Peyer's patch (tissue), 4 donors: Measurements from ENCODE around the gene SIL1. TPM values are rescaled to one million over a fixed set of nuclear protein-coding genes. Genes with fewer than 3 reads are reported as not detected.
"Not testable (repeated sequence)": the region's sequence is repeated elsewhere in the genome, so short reads cannot be mapped to it uniquely, and the experiment has no call there.

Experiments used
- DNase-seq, 3 donors: peaks; one replicate each; pipeline ENCODE4 v3.0.0-alpha.2; 2017 to 2019
- H3K27ac ChIP-seq, 4 donors: fragments of 200-600 bp; sonication (generic); one replicate each; pipeline ENCODE4 v1.5.1; 2016 to 2019
- H3K27me3 ChIP-seq, 2 donors: fragments of 200-600 bp; sonication (generic); one replicate each; pipeline ENCODE4 v1.5.1; 2019
- H3K36me3 ChIP-seq, 3 donors: fragments of 200-600 bp; sonication (generic); one replicate each; pipeline ENCODE4 v1.5.1; 2016 to 2019
- H3K4me1 ChIP-seq, 4 donors: fragments of 200-600 bp; sonication (generic); one replicate each; pipeline ENCODE4 v1.5.1; 2016 to 2019
- H3K4me3 ChIP-seq, 4 donors: fragments of 200-600 bp; sonication (generic); 1 replicate in 3 of 4; 2 replicates in 1 of 4; pipeline ENCODE4 v1.5.1; 2016 to 2019; ENCODE audit warnings: mild to moderate bottlenecking in 1 of 4
- H3K9me3 ChIP-seq, 4 donors: fragments of 200-600 bp; sonication (generic); one replicate each; pipeline ENCODE4 v1.5.1; 2016 to 2019; ENCODE audit warnings: mild to moderate bottlenecking in 1 of 4
- POLR2A ChIP-seq, 2 donors: fragments of 450-650 bp; IDR thresholded peaks; one replicate each; pipeline ENCODE4 v1.5.1; 2017; ENCODE audit warnings: antibody characterized with exemption in 2 of 2, mild to moderate bottlenecking in 2 of 2, moderate library complexity in 2 of 2
- total RNA-seq, 4 donors: library from RNA; depleted of rRNA; stranded (reverse); fragments of >200 nt; gene quantifications; one replicate each; pipeline ENCODE4 v1.1.0, GENCODE V29; 2016
- TF ChIP-seq, protein P1 (sequence below), 6 experiments: fragments of 450-650 bp in 4 of 6; fragments of 200-600 bp in 2 of 6; sonication (generic) in 1 of 6; IDR thresholded peaks; one replicate each; pipeline ENCODE4 v1.5.1; 2017 to 2019; ENCODE audit warnings: antibody characterized with exemption in 6 of 6, mild to moderate bottlenecking in 3 of 6, moderate library complexity in 1 of 6

The SIL1 gene
- total RNA-seq, 4 donors from 2014 or later: 23.6 to 84.2 (median 39.2) TPM

DNA sequence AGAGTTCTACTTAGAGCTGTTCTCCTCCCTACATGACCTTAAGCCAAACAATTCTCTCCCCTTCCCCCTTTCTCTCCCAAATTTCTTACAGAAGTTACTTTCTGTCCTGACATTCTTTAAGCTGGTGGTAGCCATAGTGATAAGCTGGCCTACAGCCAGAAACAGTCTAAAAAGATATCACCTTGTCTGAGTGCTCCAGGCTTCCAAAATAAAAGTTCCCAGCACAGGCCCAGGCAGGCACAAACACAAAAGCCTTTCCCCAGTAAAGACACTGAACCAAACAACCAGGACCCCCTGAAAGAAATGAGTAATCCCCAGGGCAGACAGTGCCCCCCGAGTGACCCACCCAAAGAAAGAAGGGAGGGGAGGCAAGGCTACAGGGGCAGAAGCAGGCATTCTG lies 19.2 kb downstream of the SIL1 start:
- Histone ChIP-seq H3K4me1 (peaks cover 0 to 22% (median 5%) of the 10 kb centered on the region in 4 donors), H3K27me3 (no peaks in the 10 kb centered on the region), H3K4me3 (no peak overlapping the region), H3K9me3 (no peaks in the 10 kb centered on the region), H3K27ac (peak overlapping the region in 3 of 4 donors; percentile 1 to 27 (median 2)), H3K36me3 (no peaks in the 10 kb centered on the region)
- TF ChIP-seq POLR2A (IDR thresholded peaks at IDR 0.05): no peak
- TF ChIP-seq, protein P1, sequence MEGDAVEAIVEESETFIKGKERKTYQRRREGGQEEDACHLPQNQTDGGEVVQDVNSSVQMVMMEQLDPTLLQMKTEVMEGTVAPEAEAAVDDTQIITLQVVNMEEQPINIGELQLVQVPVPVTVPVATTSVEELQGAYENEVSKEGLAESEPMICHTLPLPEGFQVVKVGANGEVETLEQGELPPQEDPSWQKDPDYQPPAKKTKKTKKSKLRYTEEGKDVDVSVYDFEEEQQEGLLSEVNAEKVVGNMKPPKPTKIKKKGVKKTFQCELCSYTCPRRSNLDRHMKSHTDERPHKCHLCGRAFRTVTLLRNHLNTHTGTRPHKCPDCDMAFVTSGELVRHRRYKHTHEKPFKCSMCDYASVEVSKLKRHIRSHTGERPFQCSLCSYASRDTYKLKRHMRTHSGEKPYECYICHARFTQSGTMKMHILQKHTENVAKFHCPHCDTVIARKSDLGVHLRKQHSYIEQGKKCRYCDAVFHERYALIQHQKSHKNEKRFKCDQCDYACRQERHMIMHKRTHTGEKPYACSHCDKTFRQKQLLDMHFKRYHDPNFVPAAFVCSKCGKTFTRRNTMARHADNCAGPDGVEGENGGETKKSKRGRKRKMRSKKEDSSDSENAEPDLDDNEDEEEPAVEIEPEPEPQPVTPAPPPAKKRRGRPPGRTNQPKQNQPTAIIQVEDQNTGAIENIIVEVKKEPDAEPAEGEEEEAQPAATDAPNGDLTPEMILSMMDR (IDR thresholded peaks at IDR 0.05): no peak
- no peak for DNase-seq

DNA sequence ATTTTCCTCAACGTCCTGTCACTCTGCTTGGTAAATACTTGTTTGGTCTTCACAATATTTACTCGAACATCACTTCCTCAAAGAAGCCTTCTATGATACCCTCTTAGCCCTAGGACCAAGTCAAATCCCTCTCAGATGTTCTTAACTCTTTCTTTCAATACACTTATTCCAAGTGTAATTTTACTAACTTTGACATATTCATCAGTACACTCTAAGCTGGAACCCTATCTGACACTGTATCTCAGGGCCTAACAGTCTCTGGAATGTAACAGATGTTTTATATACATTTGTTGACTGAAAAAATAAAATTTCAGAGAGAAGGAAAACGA lies 19.6 kb downstream of the SIL1 start:
- Histone ChIP-seq H3K27me3 (no peaks in the 10 kb centered on the region), H3K4me3 (no peak overlapping the region)

DNA sequence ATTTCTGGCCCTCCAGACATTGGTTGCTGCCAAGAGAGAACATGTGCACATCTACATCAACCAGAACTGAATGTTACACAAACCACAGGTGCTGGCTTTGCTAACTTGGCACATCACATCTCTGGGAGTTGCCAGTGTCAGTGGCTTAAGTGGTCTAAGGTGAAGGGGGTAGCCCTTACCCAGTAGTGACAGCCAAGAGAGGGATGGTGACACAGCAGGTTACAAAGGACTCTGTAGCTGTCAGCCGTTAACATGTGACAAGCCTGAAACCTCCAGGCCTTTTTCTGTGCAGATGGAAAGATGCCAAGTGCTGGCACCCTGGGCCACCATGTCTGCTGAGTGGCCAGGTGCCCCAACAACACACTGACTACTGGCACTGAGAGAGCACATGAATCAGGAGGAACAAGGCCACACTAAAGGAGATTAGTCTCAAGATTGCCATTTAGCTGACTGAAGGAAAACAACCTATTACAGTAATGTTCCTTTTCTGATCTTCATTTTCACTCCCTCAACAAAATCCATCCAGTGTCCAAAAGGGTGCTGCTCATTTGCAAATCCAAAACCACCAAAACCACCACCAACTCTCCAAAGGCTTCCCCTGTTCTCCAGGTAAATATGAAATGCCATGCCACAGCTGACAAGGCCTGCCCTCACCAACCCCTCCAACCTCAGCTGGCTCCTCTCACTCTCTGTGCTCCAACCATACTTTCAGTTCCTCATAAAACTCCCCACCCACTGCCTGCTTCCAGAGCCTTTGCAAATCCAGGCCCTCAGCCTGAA lies 20.2 kb downstream of the SIL1 start:
- H3K4me1 ChIP-seq: peaks cover 0 to 22% (median 5%) of the 10 kb centered on the region in 4 donors
- peak overlapping the region in 3 of 4 donors; percentile 2 to 31 (median 27) for H3K27ac ChIP-seq
- TF ChIP-seq, protein P1 (IDR thresholded peaks at IDR 0.05): no peak
- no peak for TF ChIP-seq POLR2A (IDR thresholded peaks at IDR 0.05)
- H3K36me3 ChIP-seq: no peaks in the 10 kb centered on the region
- H3K9me3 ChIP-seq: no peaks in the 10 kb centered on the region
- H3K27me3 ChIP-seq: no peaks in the 10 kb centered on the region
- DNase-seq: peak in 1 of 3 donors; percentile 50
- H3K4me3 ChIP-seq: no peak overlapping the region

More for the DNA sequence above, 19.6 kb downstream of the SIL1 start:
- Histone ChIP-seq H3K36me3 (no peaks in the 10 kb centered on the region), H3K9me3 (no peaks in the 10 kb centered on the region), H3K27ac (peak overlapping the region in 3 of 4 donors; percentile 2 to 31 (median 27)), H3K4me1 (peaks cover 0 to 22% (median 5%) of the 10 kb centered on the region in 4 donors)
- DNase-seq: no peak
- no peak for TF ChIP-seq POLR2A (IDR thresholded peaks at IDR 0.05)
- TF ChIP-seq, protein P1 (IDR thresholded peaks at IDR 0.05): no peak

DNA sequence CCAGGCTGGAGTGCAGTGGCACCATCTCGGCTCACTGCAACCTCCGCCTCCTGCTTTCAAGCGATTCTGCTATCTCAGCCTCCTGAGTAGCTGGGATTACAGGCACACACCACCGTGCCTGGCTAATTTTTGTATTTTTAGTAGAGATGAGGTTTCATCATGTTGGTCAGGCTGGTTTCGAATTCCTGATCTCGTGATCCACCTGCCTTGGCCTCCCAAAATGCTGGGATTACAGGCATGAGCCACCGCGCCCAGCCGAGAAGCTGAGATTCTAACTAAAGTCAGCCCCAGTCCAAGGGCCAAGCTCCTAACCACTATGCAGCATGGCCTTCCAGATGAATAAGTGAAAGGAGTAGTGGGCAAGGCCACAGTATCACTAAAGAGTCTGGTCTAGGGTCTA lies 20.9 kb downstream of the SIL1 start:
- not testable (repeated sequence) for H3K9me3 ChIP-seq, DNase-seq, H3K4me3 ChIP-seq, H3K27me3 ChIP-seq, H3K36me3 ChIP-seq
- Histone ChIP-seq H3K4me1 (peaks cover 0 to 22% (median 5%) of the 10 kb centered on the region in 4 donors), H3K27ac (peak overlapping the region in 1 of 4 donors; percentile 27)

DNA sequence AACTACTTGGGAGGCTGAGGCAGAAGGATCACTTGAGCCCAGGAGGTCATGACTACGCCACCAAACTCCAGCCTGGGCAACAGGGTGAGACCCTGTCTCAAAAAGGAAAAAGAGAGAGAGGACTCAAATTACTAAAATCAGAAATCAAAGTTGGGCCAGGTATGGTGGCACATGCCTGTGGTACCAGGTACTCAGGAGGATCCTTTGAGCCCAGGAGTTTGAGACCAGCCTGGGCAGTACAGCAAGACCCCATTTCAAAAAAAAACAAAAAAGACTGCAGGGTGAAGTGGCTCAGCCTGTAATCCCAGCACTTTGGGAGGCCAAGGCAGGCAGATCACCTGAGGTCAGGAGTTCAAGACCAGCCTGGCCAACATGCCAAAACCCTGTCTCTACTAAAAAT lies 23.8 kb downstream of the SIL1 start:
- not testable (repeated sequence) for H3K4me3 ChIP-seq, H3K27ac ChIP-seq, DNase-seq, H3K27me3 ChIP-seq, H3K36me3 ChIP-seq, H3K4me1 ChIP-seq, H3K9me3 ChIP-seq

- Histone ChIP-seq H3K4me3 (no peak overlapping the region), H3K9me3 (peaks cover 0 to 8% (median 0%) of the 10 kb centered on the region in 4 donors), H3K4me1 (no peaks in the 10 kb centered on the region), H3K27ac (no peak overlapping the region), H3K36me3 (no peaks in the 10 kb centered on the region), H3K27me3 (no peaks in the 10 kb centered on the region)
- no peak for DNase-seq
- TF ChIP-seq, protein P1 (IDR thresholded peaks at IDR 0.05): no peak
- no peak for TF ChIP-seq POLR2A (IDR thresholded peaks at IDR 0.05)
Observed at GRCh38 chr5:139171779-139172404, 26.3 kb downstream of the SIL1 start.
